SH-SY5Y (cell line): ENCODE data around the gene NME7.

Source experiments
- GATA2 ChIP-seq: IDR thresholded peaks from 2 replicates; pipeline ENCODE4 v1.6.1; 2011; ENCODE audit warnings: mild to moderate bottlenecking, low read depth, low read length
- GATA3 ChIP-seq: IDR thresholded peaks from 2 replicates; pipeline ENCODE4 v1.6.1; 2011; ENCODE audit warnings: low read depth, mild to moderate bottlenecking, low read length, moderate library complexity

DNA sequence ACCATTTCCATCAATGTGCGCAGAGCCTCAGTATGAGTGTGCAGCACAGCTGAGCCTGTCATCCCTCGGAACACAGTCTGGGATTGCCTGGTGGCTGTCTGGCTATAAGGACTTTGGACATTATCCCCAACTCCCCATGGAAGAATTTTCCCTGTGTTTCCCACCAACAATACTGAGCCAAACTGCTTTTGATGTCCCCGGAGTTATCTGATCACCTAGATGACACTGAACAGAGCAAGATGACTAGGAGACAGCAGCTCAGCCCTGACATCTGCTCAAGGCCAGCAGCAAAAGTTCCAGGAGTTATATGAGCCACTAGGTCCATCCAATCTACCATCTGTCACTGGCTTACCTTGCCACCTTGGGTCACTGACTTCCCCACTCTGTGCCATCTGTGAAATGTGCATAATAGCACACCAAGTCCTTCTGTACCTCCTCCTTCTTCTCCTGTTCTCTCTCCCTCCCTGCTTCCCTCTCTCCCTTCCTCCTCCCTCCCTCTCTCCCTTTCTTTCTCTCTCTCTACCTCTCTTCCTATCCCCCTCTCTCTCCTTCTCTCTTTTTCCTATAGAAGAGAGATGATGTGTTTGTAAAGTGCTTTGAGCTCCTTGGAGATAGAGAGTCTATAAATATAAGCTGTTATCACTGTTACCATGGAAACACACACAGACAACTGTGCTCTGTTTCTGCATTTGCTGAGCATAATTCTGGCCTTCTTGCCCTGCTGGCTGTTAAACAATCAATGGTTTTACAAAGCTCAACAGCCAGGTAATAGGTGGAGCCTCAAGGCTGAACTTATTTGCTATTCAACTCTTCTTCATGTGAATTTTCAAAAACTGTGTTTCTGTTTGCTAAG is 280.8 kb downstream of the NME7 start:
- TF ChIP-seq GATA3 (peak; percentile 53; the same call in 1 of the 2 replicates), GATA2 (peak; percentile 87)
